Measurements from ENCODE around the gene IHH.

The IHH gene

DNA sequence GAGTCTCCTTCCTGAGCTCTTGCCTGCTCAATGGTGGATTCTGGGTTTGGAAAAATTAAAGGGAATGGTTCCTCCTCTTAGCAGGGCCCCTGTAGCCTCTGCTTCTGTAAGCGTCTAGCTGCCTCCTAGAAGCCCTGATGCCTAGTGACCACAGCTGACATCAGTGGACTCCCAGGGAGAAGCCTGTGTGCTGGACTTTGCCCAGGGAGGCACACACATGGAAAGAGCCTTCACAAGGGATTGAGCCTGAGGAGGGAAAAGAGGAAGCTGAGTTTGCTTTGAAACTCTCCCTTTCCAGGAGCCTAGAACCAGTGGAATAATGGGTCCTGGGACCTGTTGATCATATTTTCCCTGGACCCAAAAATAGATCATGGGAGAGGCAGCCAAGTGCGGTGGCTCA, 18.0 kb downstream of the IHH start:
- TF ChIP-seq, protein P1, sequence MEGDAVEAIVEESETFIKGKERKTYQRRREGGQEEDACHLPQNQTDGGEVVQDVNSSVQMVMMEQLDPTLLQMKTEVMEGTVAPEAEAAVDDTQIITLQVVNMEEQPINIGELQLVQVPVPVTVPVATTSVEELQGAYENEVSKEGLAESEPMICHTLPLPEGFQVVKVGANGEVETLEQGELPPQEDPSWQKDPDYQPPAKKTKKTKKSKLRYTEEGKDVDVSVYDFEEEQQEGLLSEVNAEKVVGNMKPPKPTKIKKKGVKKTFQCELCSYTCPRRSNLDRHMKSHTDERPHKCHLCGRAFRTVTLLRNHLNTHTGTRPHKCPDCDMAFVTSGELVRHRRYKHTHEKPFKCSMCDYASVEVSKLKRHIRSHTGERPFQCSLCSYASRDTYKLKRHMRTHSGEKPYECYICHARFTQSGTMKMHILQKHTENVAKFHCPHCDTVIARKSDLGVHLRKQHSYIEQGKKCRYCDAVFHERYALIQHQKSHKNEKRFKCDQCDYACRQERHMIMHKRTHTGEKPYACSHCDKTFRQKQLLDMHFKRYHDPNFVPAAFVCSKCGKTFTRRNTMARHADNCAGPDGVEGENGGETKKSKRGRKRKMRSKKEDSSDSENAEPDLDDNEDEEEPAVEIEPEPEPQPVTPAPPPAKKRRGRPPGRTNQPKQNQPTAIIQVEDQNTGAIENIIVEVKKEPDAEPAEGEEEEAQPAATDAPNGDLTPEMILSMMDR (IDR thresholded peaks at IDR 0.05; ENCODE audit: extremely low read depth, insufficient read depth, missing control alignments): no peak
- in situ Hi-C loops (cut with MboI; ENCODE audit: low pct_unique_long_range_greater_than_20kb, low sequenced_read_pairs, unreplicated experiment): loop anchor here (10.0 kb wide), 1 partner anchor 112 kb away; no protein-coding TSS in a partner anchor

DNA sequence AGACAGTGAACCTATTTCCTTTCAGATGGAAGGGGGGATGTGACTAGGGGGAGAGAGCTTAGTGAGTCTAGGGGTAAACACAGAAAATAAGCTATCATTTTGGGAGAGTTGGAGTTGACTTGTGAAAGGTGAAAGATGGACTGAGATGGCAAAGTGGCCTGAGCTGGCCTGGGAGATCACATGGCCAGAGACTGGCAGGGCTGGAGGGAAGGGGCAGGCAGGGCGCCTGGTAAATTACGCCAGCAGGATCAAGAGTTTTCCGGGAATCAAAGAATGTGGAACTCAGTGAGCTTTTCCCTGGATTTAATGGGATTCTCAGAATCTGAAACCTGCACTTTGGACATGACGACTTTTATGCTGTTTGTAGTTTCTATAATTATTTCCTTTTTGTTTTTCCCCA, 18.6 kb downstream of the IHH start:
- DNase-seq (ENCODE audit: low spot score): no peak
- in situ Hi-C loops (cut with MboI; ENCODE audit: low pct_unique_long_range_greater_than_20kb, low sequenced_read_pairs, unreplicated experiment): loop anchor here (10.0 kb wide), 1 partner anchor 113 kb away; no protein-coding TSS in a partner anchor
- TF ChIP-seq, protein P1 (IDR thresholded peaks at IDR 0.05; ENCODE audit: extremely low read depth, insufficient read depth, missing control alignments): no peak

More for the DNA sequence above, 18.0 kb downstream of the IHH start:
- DNase-seq (ENCODE audit: low spot score): no peak

DNA sequence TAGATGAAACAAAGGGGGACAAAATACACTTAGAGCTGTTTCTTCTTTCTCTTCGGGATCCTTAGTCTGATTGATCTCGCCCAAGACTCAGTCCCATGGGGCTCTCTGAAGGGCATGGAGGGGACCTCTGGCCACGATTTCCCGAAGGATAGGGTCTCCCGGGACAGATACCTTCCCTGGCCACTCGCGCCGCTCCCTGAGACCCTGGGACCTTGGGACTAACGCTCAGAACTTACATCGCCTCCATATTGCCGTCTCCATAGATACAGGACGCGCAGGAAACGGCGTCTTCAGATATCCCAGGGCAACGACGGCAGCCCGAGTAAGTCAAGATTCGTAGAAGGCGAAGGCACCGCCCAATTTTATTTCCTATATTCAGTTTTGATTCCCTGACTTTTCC, 19.5 kb downstream of the IHH start, which contains the start of gene CFAP65:
TSS of gene CFAP65 (minus strand) at position 265 of the 400 bp plus-strand sequence. CDS start 2,468 bp downstream, outside the sequence.
- TF ChIP-seq, protein P1 (IDR thresholded peaks at IDR 0.05; ENCODE audit: extremely low read depth, insufficient read depth, missing control alignments): no peak
- in situ Hi-C loops (cut with MboI; ENCODE audit: low pct_unique_long_range_greater_than_20kb, low sequenced_read_pairs, unreplicated experiment): loop anchor here (10.0 kb wide), 1 partner anchor 114 kb away; no protein-coding TSS in a partner anchor
- peak; percentile 55 for DNase-seq (ENCODE audit: low spot score)

DNA sequence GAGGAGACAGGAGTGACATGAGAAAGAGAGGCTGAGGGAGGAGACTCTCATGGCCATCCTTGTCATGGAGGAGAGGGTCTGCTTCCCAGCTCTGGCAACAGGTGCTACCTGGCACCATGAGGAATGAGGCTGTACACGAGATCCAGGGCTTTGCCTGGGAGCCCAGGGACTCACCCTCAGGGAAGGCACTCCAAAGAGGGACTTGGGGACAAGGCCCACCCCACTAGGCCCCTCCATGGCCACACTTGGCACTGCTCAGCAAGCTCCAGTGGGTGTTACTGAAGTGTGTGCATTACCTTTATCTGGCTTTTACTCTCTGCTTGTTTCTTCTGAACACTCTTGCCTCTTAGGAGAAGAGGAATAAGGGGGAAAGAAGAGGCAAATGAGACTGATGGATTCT, 22.1 kb downstream of the IHH start:
- DNase-seq (ENCODE audit: low spot score): no peak
- TF ChIP-seq, protein P1 (IDR thresholded peaks at IDR 0.05; ENCODE audit: extremely low read depth, insufficient read depth, missing control alignments): no peak
- in situ Hi-C loops (cut with MboI; ENCODE audit: low pct_unique_long_range_greater_than_20kb, low sequenced_read_pairs, unreplicated experiment): no loop called here

DNA sequence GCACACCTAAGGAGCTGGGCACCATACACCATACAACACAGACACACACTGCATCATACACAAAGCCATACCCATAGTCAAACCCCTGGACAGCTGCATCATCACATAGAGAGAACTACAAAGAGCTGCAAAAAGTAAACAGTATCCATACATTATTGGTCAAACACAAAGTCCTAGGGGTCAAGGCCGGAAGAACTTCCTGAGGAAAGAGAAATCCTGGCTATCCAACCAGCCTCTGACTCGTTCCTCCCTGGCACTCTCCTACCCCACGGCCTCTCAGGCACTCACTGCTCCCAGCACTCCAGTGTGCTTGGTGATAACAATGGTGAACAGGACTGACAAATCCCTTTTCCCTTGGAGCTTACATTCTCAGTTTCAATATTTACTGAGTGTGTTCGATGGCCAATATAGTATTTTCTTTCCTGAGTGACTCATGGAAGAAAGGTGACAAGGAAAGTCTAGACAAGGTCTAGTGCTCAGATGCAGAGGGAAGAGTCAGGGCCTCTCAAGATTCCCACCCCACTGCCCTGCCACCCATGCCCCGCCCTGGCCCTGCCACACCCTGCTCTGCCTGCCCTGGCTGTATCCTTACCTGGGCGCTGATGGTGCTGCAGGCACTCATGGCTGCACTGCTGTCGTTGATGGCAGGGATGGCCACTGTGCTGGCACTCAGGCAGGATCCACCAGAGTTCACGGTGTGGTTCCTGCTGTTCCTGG, 22.8 kb downstream of the IHH start:
- DNase-seq (ENCODE audit: low spot score): no peak
- TF ChIP-seq, protein P1 (IDR thresholded peaks at IDR 0.05; ENCODE audit: extremely low read depth, insufficient read depth, missing control alignments): no peak
- in situ Hi-C loops (cut with MboI; ENCODE audit: low pct_unique_long_range_greater_than_20kb, low sequenced_read_pairs, unreplicated experiment): no loop called here

DNA sequence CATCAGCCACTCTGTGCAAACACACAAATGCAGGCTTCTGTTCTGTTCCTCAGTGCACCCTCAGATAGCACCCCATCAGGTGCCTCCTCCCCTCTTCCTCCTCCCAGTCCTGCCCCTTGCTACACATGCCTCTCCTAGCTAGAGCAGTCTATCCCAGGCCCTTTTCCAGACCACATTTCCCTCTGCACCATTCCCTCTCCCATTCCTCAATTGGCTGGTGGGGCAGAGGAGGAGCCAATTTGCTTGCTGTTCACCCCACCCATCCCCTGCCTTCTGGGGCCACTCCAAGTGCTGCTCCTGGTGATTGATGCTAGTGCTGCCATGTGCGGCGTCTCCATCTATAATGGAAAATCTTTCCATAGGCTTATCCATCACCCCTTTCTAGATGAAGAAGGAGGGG, 24.8 kb downstream of the IHH start:
- no peak for DNase-seq (ENCODE audit: low spot score)
- in situ Hi-C loops (cut with MboI; ENCODE audit: low pct_unique_long_range_greater_than_20kb, low sequenced_read_pairs, unreplicated experiment): no loop called here

More for the DNA sequence above, 24.8 kb downstream of the IHH start:
- TF ChIP-seq, protein P1 (IDR thresholded peaks at IDR 0.05; ENCODE audit: extremely low read depth, insufficient read depth, missing control alignments): no peak

Measured in GM13977 (cell line).